Parathyroid adenoma (tissue), 2 donors: ENCODE results near the gene DOCK3.
"Not testable (repeated sequence)": the region's sequence is repeated elsewhere in the genome, so short reads cannot be mapped to it uniquely, and the experiment has no call there.

ENCODE experiments used
- H2AFZ ChIP-seq: fragments of 300-600 bp; sonication (generic); one replicate; pipeline ENCODE4 v1.7.0; 2017; ENCODE audit warnings: antibody characterized with exemption, mild to moderate bottlenecking
- H3K27ac ChIP-seq: fragments of 300-600 bp; sonication (generic); one replicate; pipeline ENCODE4 v1.7.0; 2017
- H3K27me3 ChIP-seq: fragments of 300-600 bp; sonication (generic); one replicate; pipeline ENCODE4 v1.7.0; 2017; ENCODE audit warnings: low read length; ENCODE audit not compliant: control insufficient read depth, insufficient read depth
- H3K36me3 ChIP-seq: fragments of 300-600 bp; sonication (generic); one replicate; pipeline ENCODE4 v1.7.0; 2017; ENCODE audit warnings: low read length; ENCODE audit not compliant: control insufficient read depth, insufficient read depth
- H3K4me1 ChIP-seq: fragments of 300-600 bp; sonication (generic); one replicate; pipeline ENCODE4 v1.7.0; 2017; ENCODE audit warnings: control low read depth
- H3K4me2 ChIP-seq: fragments of 300-600 bp; sonication (generic); one replicate; pipeline ENCODE4 v1.7.0; 2017; ENCODE audit warnings: low read length
- H3K4me3 ChIP-seq: fragments of 300-600 bp; sonication (generic); one replicate; pipeline ENCODE4 v1.7.0; 2017; ENCODE audit warnings: low read depth, low read length
- H3K79me2 ChIP-seq: fragments of 300-600 bp; sonication (generic); one replicate; pipeline ENCODE4 v1.7.0; 2017; ENCODE audit warnings: control low read depth
- H3K9ac ChIP-seq: fragments of 300-600 bp; sonication (generic); one replicate; pipeline ENCODE4 v1.7.0; 2017; ENCODE audit warnings: mild to moderate bottlenecking
- H3K9me3 ChIP-seq: fragments of 300-600 bp; sonication (generic); one replicate; pipeline ENCODE4 v1.7.0; 2017; ENCODE audit warnings: low read length; ENCODE audit not compliant: control insufficient read depth
- TF ChIP-seq, protein P1 (sequence below): fragments of 300-600 bp; sonication (generic); IDR thresholded peaks from one replicate; pipeline ENCODE4 v1.7.0; 2017; ENCODE audit warnings: antibody characterized with exemption, mild to moderate bottlenecking
- donor health status: primary hyperparathyroidism.

The DOCK3 gene

DNA sequence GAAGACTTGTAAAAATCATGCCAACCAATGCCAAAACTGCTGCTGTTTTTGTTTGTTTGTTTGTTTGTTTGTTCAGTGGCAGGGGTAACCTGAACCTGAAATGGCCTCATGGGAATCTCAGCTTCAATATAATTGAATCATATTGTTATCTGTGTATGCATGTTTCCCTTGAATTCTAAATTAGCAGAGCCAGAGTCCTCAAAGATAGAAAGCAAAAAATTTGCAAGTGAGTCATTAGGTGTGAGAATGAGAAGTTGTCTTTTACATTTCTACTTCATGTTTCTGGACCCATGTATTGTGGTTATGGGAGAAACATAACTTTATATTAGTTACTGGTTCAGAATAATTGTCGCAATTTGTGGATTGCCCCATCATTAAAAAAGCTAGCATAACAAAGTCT lies 249.2 kb downstream of the DOCK3 start:
- H2AFZ ChIP-seq, result no peak overlapping the region
- H3K4me3 ChIP-seq, result no peak overlapping the region
- no peak overlapping the region for H3K27ac ChIP-seq
- H3K27me3 ChIP-seq, result no peaks in the 10 kb centered on the region
- no peaks in the 10 kb centered on the region for H3K36me3 ChIP-seq
- no peak overlapping the region for H3K9ac ChIP-seq
- H3K4me1 ChIP-seq, result peaks cover 7% of the 10 kb centered on the region
- H3K4me2 ChIP-seq, result no peak overlapping the region
- TF ChIP-seq, protein P1, sequence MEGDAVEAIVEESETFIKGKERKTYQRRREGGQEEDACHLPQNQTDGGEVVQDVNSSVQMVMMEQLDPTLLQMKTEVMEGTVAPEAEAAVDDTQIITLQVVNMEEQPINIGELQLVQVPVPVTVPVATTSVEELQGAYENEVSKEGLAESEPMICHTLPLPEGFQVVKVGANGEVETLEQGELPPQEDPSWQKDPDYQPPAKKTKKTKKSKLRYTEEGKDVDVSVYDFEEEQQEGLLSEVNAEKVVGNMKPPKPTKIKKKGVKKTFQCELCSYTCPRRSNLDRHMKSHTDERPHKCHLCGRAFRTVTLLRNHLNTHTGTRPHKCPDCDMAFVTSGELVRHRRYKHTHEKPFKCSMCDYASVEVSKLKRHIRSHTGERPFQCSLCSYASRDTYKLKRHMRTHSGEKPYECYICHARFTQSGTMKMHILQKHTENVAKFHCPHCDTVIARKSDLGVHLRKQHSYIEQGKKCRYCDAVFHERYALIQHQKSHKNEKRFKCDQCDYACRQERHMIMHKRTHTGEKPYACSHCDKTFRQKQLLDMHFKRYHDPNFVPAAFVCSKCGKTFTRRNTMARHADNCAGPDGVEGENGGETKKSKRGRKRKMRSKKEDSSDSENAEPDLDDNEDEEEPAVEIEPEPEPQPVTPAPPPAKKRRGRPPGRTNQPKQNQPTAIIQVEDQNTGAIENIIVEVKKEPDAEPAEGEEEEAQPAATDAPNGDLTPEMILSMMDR, result no peak
- H3K79me2 ChIP-seq, result no peaks in the 10 kb centered on the region
- H3K9me3 ChIP-seq, result no peaks in the 10 kb centered on the region

DNA sequence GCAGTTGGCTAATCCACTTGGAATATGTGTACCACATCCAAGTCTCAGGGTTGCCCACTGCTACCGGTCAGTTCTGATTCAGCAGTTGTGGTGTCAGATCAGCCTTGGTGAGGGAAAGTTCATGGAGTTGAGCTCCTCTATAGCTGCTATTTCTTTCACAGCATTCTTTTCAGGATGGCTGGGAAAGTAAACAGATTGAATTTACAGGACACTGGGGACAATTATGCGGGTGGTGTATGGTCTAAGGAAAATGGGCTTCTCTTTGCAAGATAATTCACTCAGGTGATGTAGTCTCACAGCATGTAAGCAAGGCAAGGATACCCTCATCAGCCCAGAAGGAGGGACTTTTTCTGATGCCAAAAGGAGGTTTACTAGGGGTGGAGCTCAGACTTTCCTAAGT lies 249.9 kb downstream of the DOCK3 start:
- H2AFZ ChIP-seq, result no peak overlapping the region

DNA sequence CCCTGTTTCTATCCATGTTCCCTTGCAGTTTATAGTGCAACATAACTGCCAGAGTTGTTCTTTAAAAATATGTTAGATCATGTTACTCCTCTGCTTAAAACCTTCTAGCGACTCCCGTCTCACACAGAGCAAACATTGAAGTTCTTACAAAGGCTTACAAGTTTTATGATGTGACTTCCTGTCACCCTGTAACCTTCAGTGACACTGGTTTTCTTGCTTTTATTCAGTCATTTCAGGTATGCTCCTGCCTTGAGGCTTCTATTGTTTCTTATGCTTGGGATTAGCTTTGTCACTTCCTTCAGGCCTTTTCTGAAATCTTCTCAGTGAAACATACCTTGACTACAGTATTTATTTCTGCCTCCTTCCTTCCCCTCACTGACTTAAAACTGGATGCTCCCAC lies 252.1 kb downstream of the DOCK3 start:
- Histone ChIP-seq H3K79me2 (no peaks in the 10 kb centered on the region), H3K36me3 (no peaks in the 10 kb centered on the region), H3K4me3 (no peak overlapping the region), H2AFZ (no peak overlapping the region), H3K9ac (no peak overlapping the region), H3K4me1 (peaks cover 7% of the 10 kb centered on the region), H3K4me2 (no peak overlapping the region), H3K27me3 (no peaks in the 10 kb centered on the region), H3K9me3 (no peaks in the 10 kb centered on the region), H3K27ac (no peak overlapping the region)
- TF ChIP-seq, protein P1, result no peak

More for the DNA sequence above, 249.9 kb downstream of the DOCK3 start:
- Histone ChIP-seq H3K79me2 (no peaks in the 10 kb centered on the region), H3K4me1 (peaks cover 7% of the 10 kb centered on the region), H3K4me2 (no peak overlapping the region), H3K36me3 (no peaks in the 10 kb centered on the region), H3K9me3 (no peaks in the 10 kb centered on the region), H3K27me3 (no peaks in the 10 kb centered on the region), H3K27ac (no peak overlapping the region), H3K4me3 (no peak overlapping the region), H3K9ac (no peak overlapping the region)
- TF ChIP-seq, protein P1, result no peak

DNA sequence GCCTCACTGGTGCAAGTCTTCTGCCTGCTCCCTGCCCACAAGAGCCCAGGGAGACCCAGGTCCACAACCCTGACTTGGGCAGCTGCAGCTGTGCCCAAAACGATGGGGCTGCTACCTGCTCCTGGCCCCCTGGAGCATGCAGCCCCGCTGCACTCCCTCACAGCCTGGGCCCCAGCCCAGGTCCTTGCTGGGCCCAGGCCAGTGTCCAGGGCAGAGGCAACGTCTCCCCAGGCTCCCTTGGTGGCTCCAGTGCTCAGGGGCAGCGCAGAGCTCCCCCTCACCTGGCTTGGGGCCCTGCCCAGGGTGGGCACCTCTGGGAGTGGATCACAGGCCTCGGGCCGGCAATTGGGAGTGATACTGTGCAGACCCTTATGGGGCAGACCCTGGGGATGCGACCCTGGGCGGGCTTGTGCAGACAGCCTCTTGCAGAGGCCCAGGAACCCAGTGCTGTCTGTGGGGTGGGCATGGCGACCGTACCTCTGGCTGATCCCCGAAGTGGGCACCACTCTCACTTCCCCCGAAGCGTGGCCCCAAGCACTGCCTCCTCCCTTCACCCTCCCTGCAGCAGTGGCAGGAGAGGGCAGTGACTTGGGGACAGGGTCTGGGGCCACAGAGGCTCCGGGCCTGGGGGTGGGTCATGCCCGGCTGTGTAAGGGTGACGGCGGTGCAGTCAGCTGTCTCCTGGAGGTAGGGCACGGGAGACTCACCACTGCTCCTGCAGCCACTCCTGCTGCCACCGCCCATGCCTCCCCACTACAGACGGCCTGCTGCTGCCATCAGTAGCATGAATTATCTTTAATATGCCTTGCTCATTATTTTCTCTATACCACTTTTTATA lies 255.9 kb downstream of the DOCK3 start:
- Histone ChIP-seq H3K9me3 (no peaks in the 10 kb centered on the region), H3K36me3 (no peaks in the 10 kb centered on the region), H3K4me1 (no peaks in the 10 kb centered on the region), H3K79me2 (no peaks in the 10 kb centered on the region), H3K4me2 (no peak overlapping the region), H3K27me3 (no peaks in the 10 kb centered on the region), H3K4me3 (no peak overlapping the region), H2AFZ (no peak overlapping the region), H3K9ac (no peak overlapping the region), H3K27ac (no peak overlapping the region)
- TF ChIP-seq, protein P1, result no peak

DNA sequence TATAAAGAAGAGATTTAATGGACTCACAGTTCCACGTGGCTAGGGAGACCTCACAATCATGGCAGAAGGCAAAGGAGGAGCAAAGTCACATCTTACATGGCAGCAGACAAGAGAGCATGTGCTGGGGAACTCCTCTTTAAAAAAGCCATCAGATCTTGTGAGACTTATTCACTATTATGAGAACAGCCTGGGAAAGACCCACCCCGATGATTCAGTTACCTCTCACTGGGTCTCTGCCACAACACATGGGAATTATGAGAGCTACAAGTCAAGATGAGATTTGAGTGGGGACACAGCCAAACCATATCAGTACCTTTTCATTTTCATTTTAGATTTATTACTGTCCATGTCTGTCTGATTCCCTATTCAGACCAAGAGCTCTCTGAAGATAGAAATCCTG lies 258.2 kb downstream of the DOCK3 start:
- H3K9me3 ChIP-seq, H3K27ac ChIP-seq: not testable (repeated sequence)

More for the DNA sequence above, 258.2 kb downstream of the DOCK3 start:
- not testable (repeated sequence) for H3K36me3 ChIP-seq, H3K4me1 ChIP-seq, H3K27me3 ChIP-seq, H3K4me3 ChIP-seq, H3K4me2 ChIP-seq, H2AFZ ChIP-seq, H3K9ac ChIP-seq, H3K79me2 ChIP-seq
